C4-2B (cell line): Measurements from ENCODE around the gene NDST4.

ENCODE experiments used
- H3K27ac ChIP-seq: fragments of 450-650 bp; 2 replicates; pipeline ENCODE4 v1.5.1; 2017
- ZFX ChIP-seq: fragments of 450-650 bp; IDR thresholded peaks from 2 replicates; pipeline ENCODE4 v1.6.1; 2017
- TF ChIP-seq, protein P1 (sequence below): fragments of 450-650 bp; conservative IDR thresholded peaks from 2 replicates; pipeline ENCODE4 v1.5.1; 2017; ENCODE audit warnings: mild to moderate bottlenecking

The NDST4 gene

GRCh38 chr4:114941503-114941902, 171.9 kb downstream of the NDST4 start:
- no peak overlapping the region for H3K27ac ChIP-seq

GRCh38 chr4:114927881-114928280, 185.5 kb downstream of the NDST4 start:
- no peak overlapping the region for H3K27ac ChIP-seq
- TF ChIP-seq, protein P1, sequence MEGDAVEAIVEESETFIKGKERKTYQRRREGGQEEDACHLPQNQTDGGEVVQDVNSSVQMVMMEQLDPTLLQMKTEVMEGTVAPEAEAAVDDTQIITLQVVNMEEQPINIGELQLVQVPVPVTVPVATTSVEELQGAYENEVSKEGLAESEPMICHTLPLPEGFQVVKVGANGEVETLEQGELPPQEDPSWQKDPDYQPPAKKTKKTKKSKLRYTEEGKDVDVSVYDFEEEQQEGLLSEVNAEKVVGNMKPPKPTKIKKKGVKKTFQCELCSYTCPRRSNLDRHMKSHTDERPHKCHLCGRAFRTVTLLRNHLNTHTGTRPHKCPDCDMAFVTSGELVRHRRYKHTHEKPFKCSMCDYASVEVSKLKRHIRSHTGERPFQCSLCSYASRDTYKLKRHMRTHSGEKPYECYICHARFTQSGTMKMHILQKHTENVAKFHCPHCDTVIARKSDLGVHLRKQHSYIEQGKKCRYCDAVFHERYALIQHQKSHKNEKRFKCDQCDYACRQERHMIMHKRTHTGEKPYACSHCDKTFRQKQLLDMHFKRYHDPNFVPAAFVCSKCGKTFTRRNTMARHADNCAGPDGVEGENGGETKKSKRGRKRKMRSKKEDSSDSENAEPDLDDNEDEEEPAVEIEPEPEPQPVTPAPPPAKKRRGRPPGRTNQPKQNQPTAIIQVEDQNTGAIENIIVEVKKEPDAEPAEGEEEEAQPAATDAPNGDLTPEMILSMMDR: no peak
- TF ChIP-seq ZFX: no peak

More at GRCh38 chr4:114941503-114941902, 171.9 kb downstream of the NDST4 start:
- TF ChIP-seq, protein P1: no peak
- TF ChIP-seq ZFX: no peak

GRCh38 chr4:114926583-114926982, 186.8 kb downstream of the NDST4 start:
- no peak overlapping the region for H3K27ac ChIP-seq
- TF ChIP-seq ZFX: no peak
- TF ChIP-seq, protein P1: no peak

GRCh38 chr4:114924311-114924710, 189.1 kb downstream of the NDST4 start:
- TF ChIP-seq ZFX: no peak
- TF ChIP-seq, protein P1: no peak
- H3K27ac ChIP-seq: no peak overlapping the region

DNA sequence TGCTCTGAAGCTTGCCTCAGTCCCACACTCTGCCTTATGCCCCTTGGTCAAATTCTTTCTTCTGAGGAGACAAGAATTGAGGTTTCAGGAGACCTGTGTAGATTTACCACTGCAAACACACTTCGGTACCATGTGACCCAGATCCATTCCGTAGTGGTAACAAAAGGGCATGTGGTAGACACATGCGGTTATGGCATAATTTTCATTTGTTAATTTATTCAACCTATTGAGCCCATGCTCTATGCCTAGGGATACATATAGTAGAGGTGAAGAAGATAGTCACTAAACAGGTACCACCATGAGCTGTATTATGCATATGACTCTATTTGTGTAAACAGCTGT, 190.9 kb downstream of the NDST4 start:
- TF ChIP-seq ZFX: no peak
- TF ChIP-seq, protein P1: no peak
- no peak overlapping the region for H3K27ac ChIP-seq

DNA sequence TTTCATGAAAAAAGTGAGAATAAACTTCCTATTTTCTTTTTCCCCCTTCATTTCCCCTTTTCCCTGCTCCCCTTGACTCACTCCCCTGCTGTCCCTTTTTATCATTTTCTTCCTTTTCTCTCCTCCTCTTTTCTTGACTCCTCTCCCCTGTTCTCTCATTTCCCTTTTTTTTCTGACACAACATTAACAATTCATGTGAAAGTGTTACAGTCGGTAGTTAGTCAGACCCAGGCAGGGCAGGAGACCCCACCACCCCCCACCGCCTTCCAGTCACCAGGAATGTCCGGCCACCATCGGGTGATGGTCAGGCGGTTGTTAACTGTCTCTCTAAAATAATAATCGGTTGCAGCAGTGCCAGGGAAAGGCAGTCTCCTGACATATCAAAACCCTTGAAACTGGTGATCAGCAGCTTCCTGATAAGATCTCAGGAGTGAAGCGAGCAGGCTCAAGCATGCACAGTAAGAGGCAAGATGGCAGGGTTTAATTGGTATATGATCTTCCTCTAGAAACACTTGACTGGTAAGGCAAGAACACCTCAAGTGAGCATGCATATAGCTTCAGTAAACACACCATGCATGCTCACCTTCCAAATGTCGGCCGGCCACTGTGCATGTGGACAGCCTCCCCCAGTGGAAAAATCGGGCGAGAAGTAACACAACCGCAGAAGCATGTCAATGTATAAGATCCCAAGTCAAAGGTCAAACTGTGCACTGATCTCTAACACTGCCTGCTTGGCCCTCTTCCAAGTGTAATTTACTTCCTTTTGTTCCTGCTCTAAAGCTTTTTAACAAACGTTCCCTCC, 191.4 kb downstream of the NDST4 start:
- H3K27ac ChIP-seq: no peak overlapping the region
- TF ChIP-seq ZFX: no peak
- TF ChIP-seq, protein P1: no peak

- no peak for TF ChIP-seq ZFX
- TF ChIP-seq, protein P1: no peak
- H3K27ac ChIP-seq: no peak overlapping the region
These were observed 192.2 kb downstream of the NDST4 start for GRCh38 chr4:114921191-114921590.
